GM18526 (cell line): ENCODE measurements around the gene GPR39.

Experiments used
- POLR2A ChIP-seq: IDR thresholded peaks from 3 replicates; pipeline ENCODE4 v1.6.1; 2011; ENCODE audit not compliant: insufficient read length; ENCODE audit errors: extremely low read depth

Gene GPR39

DNA sequence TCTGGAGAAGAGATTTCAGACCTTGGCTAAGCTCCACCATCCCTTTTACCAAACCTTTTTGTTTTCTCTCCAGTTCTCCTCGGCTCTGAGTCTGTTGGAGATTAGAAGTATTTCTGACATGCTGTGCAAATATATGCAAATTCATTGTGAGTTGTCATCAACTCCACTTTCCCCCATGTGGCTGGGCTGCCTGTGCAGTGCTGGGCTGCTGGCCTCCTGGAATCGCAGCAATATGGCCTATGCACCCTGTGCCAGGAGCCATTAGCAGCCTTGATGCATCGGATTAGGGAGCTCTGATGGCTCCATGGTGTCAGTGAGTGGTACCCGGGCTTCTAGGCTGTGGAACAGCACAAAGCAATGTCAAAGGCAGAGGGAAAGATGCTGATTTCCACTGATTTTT lies 80.0 kb downstream of the GPR39 start:
- no peak for TF ChIP-seq POLR2A

GRCh38 chr2:132497591-132497990 lies 81.0 kb downstream of the GPR39 start:
- TF ChIP-seq POLR2A = no peak

GRCh38 chr2:132503701-132504100 lies 87.1 kb downstream of the GPR39 start:
- TF ChIP-seq POLR2A = no peak

DNA sequence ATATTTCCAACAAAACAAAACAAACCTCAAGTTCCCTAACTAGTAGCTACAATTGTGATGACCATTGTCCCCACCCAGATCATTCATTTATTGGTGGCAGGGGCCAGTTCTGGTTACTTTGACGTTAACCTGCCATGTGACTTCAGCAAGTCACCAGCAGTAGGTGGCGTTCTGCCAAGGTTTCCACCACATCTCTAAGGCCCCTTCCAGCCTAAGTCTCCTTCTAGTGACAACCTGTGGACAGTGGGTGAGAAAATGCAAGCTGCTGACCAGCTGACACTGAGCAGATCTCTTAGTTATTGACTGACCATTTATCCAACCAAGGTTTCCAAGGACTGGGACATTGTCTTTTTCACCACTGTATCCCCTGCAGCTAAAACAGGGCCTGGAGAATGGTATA lies 98.4 kb downstream of the GPR39 start:
- no peak for TF ChIP-seq POLR2A

- no peak for TF ChIP-seq POLR2A
Observed at GRCh38 chr2:132517386-132517785, 100.8 kb downstream of the GPR39 start.

GRCh38 chr2:132518302-132518701 lies 101.7 kb downstream of the GPR39 start:
- no peak for TF ChIP-seq POLR2A

GRCh38 chr2:132519566-132519965 lies 103.0 kb downstream of the GPR39 start:
- TF ChIP-seq POLR2A = no peak

GRCh38 chr2:132521341-132521740 lies 104.7 kb downstream of the GPR39 start:
- no peak for TF ChIP-seq POLR2A

- TF ChIP-seq POLR2A = no peak
Observed at GRCh38 chr2:132522901-132523300, 106.3 kb downstream of the GPR39 start.

GRCh38 chr2:132538331-132538855 lies 121.8 kb downstream of the GPR39 start:
- TF ChIP-seq POLR2A = no peak

- TF ChIP-seq POLR2A = no peak
Observed at GRCh38 chr2:132540166-132540565, 123.6 kb downstream of the GPR39 start.

GRCh38 chr2:132542953-132543569 lies 126.5 kb downstream of the GPR39 start:
- TF ChIP-seq POLR2A = no peak

DNA sequence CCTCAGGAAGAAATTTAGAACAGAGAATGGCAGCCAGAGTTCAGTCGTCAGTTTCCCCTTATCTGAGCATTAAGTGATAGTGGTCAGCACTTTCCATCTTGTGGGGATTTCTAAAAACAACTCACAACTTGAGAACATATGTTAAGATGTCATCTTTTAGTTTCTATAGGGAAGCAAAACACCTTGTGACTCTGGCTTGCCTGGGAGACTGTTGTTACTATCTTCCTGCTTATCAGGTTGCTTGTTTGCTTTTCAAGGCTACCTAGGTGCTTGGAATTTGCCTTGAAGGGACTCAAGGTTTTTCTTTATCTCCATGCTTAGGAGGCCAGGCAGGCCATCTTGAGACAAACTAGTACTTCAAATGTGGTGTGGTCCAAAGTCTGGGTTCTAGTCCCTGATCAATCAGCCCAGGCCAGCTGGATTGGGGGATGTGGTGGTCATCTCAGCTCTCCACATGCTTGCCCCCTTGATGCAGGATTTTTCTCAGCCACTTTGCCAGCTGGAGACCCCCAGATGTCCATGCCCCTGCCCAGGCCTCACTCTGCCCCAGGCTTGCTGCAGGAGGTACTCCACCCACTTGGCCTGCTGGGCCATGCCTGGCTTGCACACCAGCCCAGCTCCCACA lies 127.5 kb downstream of the GPR39 start:
- TF ChIP-seq POLR2A = no peak

DNA sequence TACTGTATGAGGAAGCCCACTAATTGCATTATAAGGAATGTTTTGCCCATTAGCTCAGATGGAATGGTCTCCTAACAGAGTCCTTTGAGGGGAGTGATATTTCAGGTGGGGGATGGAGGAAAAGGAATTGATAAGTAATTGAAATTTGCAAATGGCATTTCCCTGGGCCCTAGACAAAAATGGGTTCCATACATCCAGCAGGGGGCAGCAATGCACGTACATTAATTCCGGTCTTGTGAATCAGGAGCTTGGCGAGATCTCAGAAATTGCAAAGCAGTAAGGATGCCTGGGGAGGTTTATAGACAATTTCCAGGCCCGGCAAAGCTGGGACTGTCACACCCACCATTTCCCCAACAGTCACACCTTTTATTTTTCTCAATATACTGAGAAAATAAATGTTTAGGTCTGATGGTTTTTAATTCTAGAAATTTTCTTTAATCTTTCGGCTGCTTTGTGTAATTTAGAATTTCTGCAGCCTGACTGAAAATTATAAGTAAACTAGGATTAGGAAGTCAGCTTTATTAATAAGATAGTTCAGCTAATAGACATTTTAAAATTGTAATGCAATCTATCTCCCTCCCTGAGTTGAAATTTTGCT lies 130.6 kb downstream of the GPR39 start:
- TF ChIP-seq POLR2A = no peak

DNA sequence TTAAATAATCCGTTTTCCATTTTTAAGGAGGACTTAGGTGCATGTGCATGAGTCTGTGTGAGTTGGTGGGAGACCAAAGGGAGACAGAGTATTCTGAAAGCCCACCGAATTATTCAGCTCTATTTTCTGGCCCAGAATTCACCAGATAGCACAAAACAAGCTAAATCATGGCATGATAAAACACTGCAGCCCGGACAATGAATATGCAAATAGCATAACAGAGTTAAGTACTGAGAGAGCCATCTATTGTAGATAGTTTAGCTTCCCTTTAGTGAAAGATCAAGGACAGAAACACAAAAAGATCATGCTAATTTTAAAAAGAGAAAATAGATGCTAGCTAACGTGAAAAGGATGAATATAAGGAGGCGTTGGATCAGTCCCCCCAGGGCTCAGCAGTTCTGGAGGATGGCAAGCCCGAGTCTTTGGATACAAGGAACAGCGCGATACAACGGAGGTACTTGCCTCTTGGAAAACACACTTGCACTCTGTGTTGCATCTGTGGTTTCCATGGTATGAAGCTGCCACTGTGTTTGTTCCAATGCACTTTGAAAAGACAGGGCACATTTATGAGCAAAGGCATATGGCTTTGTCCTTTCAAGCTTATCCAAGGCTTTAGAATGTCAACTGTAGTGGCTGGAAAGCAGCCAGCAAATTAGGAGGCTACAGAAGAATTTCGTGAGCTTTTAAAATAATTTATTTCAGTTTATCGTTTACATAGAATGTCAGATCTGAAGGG lies 133.5 kb downstream of the GPR39 start:
- no peak for TF ChIP-seq POLR2A

DNA sequence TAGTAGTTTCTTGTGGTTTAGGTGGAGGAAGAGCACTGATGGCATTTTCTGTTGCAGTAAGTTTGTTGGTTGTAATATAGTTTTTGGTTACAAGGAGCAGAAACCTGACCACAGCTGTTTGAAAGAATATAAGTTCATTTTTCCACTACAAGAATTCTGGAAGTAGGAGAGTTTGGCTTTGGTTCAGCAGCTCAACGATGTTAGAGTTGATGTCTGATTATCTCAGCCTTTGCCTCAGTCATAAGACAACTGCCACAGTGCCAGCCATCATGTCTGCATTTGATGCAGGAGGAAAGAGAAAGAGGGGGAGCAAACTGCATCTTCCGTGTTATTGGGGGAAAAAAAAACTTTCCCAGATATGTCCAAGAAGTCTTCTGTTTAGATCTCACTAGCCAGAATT lies 134.3 kb downstream of the GPR39 start:
- TF ChIP-seq POLR2A = no peak
